Vagina (tissue), 2 donors: Measurements from ENCODE around the gene NDUFA9.

ENCODE experiments used
- CTCF ChIP-seq, 3 experiments: fragments of 450-650 bp in 2 of 3; fragments of 200-600 bp in 1 of 3; sonication (generic) in 1 of 3; IDR thresholded peaks; one replicate each; pipeline ENCODE4 v1.5.1; 2017 to 2019; ENCODE audit warnings: antibody characterized with exemption in 3 of 3, mild to moderate bottlenecking in 2 of 3, moderate library complexity in 2 of 3
- POLR2A ChIP-seq, 2 donors: fragments of 450-650 bp; IDR thresholded peaks; one replicate each; pipeline ENCODE4 v1.6.1; 2017; ENCODE audit warnings: antibody characterized with exemption in 2 of 2, mild to moderate bottlenecking in 2 of 2, moderate library complexity in 2 of 2
- POLR2AphosphoS5 ChIP-seq, 2 donors: sonication (generic); formaldehyde crosslinking; IDR thresholded peaks; one replicate each; pipeline ENCODE4 v1.9.0; 2017; ENCODE audit warnings: antibody characterized with exemption in 2 of 2, mild to moderate bottlenecking in 2 of 2, low read depth in 1 of 2; ENCODE audit not compliant: insufficient read depth in 1 of 2

- TF ChIP-seq POLR2A (IDR thresholded peaks at IDR 0.05) (no peak), CTCF (IDR thresholded peaks at IDR 0.05) (no peak), POLR2AphosphoS5 (IDR thresholded peaks at IDR 0.05; ENCODE audit: insufficient read depth in 1 of 2, low read depth in 1 of 2) (no peak)
These were observed 3.9 kb upstream of the NDUFA9 start for GRCh38 chr12:4645023-4645422.
